Stomach (tissue), 9 donors: ENCODE results near the gene TRPT1. TPM values are rescaled to one million over a fixed set of nuclear protein-coding genes. Genes with fewer than 3 reads are reported as not detected.
A peak's percentile ranks its signal among the peaks of the same experiment; 100 is the strongest.

Experiments
- DNase-seq, 2 donors: peaks; one replicate each; pipeline versions ENCODE4 v3.0.0 to v3.0.0-alpha.2; 2013 to 2019
- H3K27ac ChIP-seq, 5 donors: fragments of 200-600 bp in 4 of 5; sonication (generic) in 4 of 5; one replicate each; pipeline ENCODE4 v1.5.1; 2013 to 2019; ENCODE audit warnings: mild to moderate bottlenecking in 1 of 5, moderate library complexity in 1 of 5
- H3K27me3 ChIP-seq, 3 donors: fragments of 200-600 bp; sonication (generic); one replicate each; pipeline ENCODE4 v1.5.1; 2017 to 2019; ENCODE audit warnings: mixed run types in 1 of 3
- H3K36me3 ChIP-seq, 4 donors: fragments of 200-600 bp; sonication (generic); 1 replicate in 3 of 4; 2 replicates in 1 of 4; pipeline ENCODE4 v1.5.1; 2016 to 2019
- H3K4me1 ChIP-seq, 4 donors: fragments of 200-600 bp; sonication (generic); one replicate each; pipeline ENCODE4 v1.5.1; 2016 to 2019
- H3K4me3 ChIP-seq, 4 donors: fragments of 200-600 bp; sonication (generic) in 3 of 4; one replicate each; pipeline ENCODE4 v1.5.1; 2016 to 2019; ENCODE audit warnings: mild to moderate bottlenecking in 1 of 4
- H3K9me3 ChIP-seq, 4 donors: fragments of 200-600 bp; sonication (generic); one replicate each; pipeline ENCODE4 v1.5.1; 2016 to 2019
- EP300 ChIP-seq: sonication (generic); formaldehyde crosslinking; IDR thresholded peaks from one replicate; pipeline ENCODE4 v1.6.1; 2017; ENCODE audit warnings: antibody characterized with exemption
- POLR2A ChIP-seq, 4 donors: fragments of 450-650 bp; IDR thresholded peaks; one replicate each; pipeline ENCODE4 v1.6.1; 2016; ENCODE audit warnings: antibody characterized with exemption in 4 of 4, control low read depth in 2 of 4, mild to moderate bottlenecking in 1 of 4, moderate library complexity in 1 of 4
- POLR2AphosphoS5 ChIP-seq, 3 donors: sonication (generic); formaldehyde crosslinking; IDR thresholded peaks; one replicate each; pipeline ENCODE4 v1.6.1; 2016; ENCODE audit warnings: antibody characterized with exemption in 3 of 3
- WGBS, 5 donors: extraction: QIAGEN DNeasy Blood & Tissue Kit in 3 of 5; methylation state at CpG; one replicate each; pipeline versions ENCODE4 v1.1.5 to v1.1.7; 2013 to 2018; 5-methylcytosine and 5-hydroxymethylcytosine counted together
- intact Hi-C: fragments of 100-400 bp; cut with DNase I; formaldehyde crosslinking; loops from one replicate; pipeline ENCODE4 v1.15.1; 2023; ENCODE audit warnings: low total_unique reads
- polyA plus RNA-seq, 3 donors: library from polyadenylated mRNA; stranded (reverse); fragments of 200-250 nt; gene quantifications; one replicate each; pipeline ENCODE4 v1.2.3, GENCODE V29; 2013
- total RNA-seq, 5 donors: library from RNA; depleted of rRNA; stranded (reverse); fragments of >200 nt; gene quantifications; one replicate each; pipeline versions ENCODE4 v1.1.0 to v1.2.3, GENCODE V29; 2014 to 2016
- TF ChIP-seq, protein P1 (sequence below), 7 experiments: fragments of 450-650 bp in 4 of 7; fragments of 200-600 bp in 3 of 7; sonication (generic) in 3 of 7; IDR thresholded peaks; one replicate each; pipeline ENCODE4 v1.5.1; 2016 to 2019; ENCODE audit warnings: antibody characterized with exemption in 7 of 7, control low read depth in 2 of 7, mild to moderate bottlenecking in 1 of 7
- donor health status: healthy with polysubstance abuse.
- donor health status: Bipolar disorder and iron deficiency.
- donor health status: healthy.

Gene TRPT1
- total and polyA plus RNA-seq, 8 donors = 15.2 to 425 (median 77.8) TPM

- no peaks in the 10 kb centered on the region for H3K27me3 ChIP-seq
- H3K9me3 ChIP-seq = no peaks in the 10 kb centered on the region
- H3K4me3 ChIP-seq = no peak overlapping the region
- intact Hi-C loops = no loop called here
- TF ChIP-seq POLR2AphosphoS5 (IDR thresholded peaks at IDR 0.05) (no peak), EP300 (no peak), POLR2A (IDR thresholded peaks at IDR 0.05) (no peak)
- TF ChIP-seq, protein P1, sequence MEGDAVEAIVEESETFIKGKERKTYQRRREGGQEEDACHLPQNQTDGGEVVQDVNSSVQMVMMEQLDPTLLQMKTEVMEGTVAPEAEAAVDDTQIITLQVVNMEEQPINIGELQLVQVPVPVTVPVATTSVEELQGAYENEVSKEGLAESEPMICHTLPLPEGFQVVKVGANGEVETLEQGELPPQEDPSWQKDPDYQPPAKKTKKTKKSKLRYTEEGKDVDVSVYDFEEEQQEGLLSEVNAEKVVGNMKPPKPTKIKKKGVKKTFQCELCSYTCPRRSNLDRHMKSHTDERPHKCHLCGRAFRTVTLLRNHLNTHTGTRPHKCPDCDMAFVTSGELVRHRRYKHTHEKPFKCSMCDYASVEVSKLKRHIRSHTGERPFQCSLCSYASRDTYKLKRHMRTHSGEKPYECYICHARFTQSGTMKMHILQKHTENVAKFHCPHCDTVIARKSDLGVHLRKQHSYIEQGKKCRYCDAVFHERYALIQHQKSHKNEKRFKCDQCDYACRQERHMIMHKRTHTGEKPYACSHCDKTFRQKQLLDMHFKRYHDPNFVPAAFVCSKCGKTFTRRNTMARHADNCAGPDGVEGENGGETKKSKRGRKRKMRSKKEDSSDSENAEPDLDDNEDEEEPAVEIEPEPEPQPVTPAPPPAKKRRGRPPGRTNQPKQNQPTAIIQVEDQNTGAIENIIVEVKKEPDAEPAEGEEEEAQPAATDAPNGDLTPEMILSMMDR (IDR thresholded peaks at IDR 0.05) = no peak
- peaks cover 53 to 84% (median 81%) of the 10 kb centered on the region in 4 donors for H3K4me1 ChIP-seq
- H3K27ac ChIP-seq = peak overlapping the region; percentile 94 to 100 (median 99)
- H3K36me3 ChIP-seq = peaks cover 27 to 42% (median 32%) of the 10 kb centered on the region in 4 donors
- no peak for DNase-seq
- 80 to 87% (median 83%) methylated on average over 5 of the region's 5 CpGs for WGBS, 5 donors
Observed at GRCh38 chr11:64238999-64239398, 13.0 kb upstream of the TRPT1 start.

GRCh38 chr11:64238076-64238475 is 12.1 kb upstream of the TRPT1 start:
- Histone ChIP-seq H3K27ac (peak overlapping the region; percentile 94 to 100 (median 99)), H3K9me3 (no peaks in the 10 kb centered on the region), H3K36me3 (peaks cover 18 to 33% (median 23%) of the 10 kb centered on the region in 4 donors), H3K4me1 (peaks cover 60 to 84% (median 83%) of the 10 kb centered on the region in 4 donors), H3K4me3 (peak overlapping the region in 1 of 4 donors; percentile 1), H3K27me3 (no peaks in the 10 kb centered on the region)
- intact Hi-C loops = no loop called here
- 63 to 73% (median 67%) methylated on average over 7 to 9 of the region's 9 CpGs for WGBS, 5 donors
- TF ChIP-seq POLR2AphosphoS5 (IDR thresholded peaks at IDR 0.05) (no peak), EP300 (no peak), POLR2A (IDR thresholded peaks at IDR 0.05) (no peak)
- TF ChIP-seq, protein P1 (IDR thresholded peaks at IDR 0.05) = no peak
- no peak for DNase-seq

GRCh38 chr11:64237484-64237951 is 11.5 kb upstream of the TRPT1 start:
- no peak overlapping the region for H3K4me3 ChIP-seq
- 28 to 65% (median 38%) methylated on average over 11 to 12 of the region's 12 CpGs for WGBS, 5 donors
- DNase-seq = peak; percentile 93 to 95
- intact Hi-C loops = no loop called here
- peaks cover 16 to 30% (median 21%) of the 10 kb centered on the region in 4 donors for H3K36me3 ChIP-seq
- TF ChIP-seq, protein P1 (IDR thresholded peaks at IDR 0.05) = peak in 1 of 7 experiments; percentile 10
- TF ChIP-seq EP300 (no peak), POLR2AphosphoS5 (IDR thresholded peaks at IDR 0.05) (peak; percentile 34 to 88 (median 64)), POLR2A (IDR thresholded peaks at IDR 0.05) (no peak)
- H3K27ac ChIP-seq = peak overlapping the region; percentile 94 to 100 (median 99)
- H3K27me3 ChIP-seq = no peaks in the 10 kb centered on the region
- H3K4me1 ChIP-seq = peaks cover 57 to 84% (median 80%) of the 10 kb centered on the region in 4 donors
- H3K9me3 ChIP-seq = no peaks in the 10 kb centered on the region

GRCh38 chr11:64235437-64236161 is 9.6 kb upstream of the TRPT1 start:
- H3K4me1 ChIP-seq = peaks cover 64 to 93% (median 91%) of the 10 kb centered on the region in 4 donors
- no peaks in the 10 kb centered on the region for H3K27me3 ChIP-seq
- intact Hi-C loops = no loop called here
- DNase-seq = no peak
- H3K27ac ChIP-seq = peak overlapping the region; percentile 83 to 92 (median 91)
- peak overlapping the region; percentile 75 to 88 (median 83) for H3K4me3 ChIP-seq
- H3K36me3 ChIP-seq = peaks cover 16 to 30% (median 21%) of the 10 kb centered on the region in 4 donors
- H3K9me3 ChIP-seq = no peaks in the 10 kb centered on the region
- no peak for TF ChIP-seq POLR2AphosphoS5 (IDR thresholded peaks at IDR 0.05)
- no peak for TF ChIP-seq POLR2A (IDR thresholded peaks at IDR 0.05)
- TF ChIP-seq, protein P1 (IDR thresholded peaks at IDR 0.05) = no peak
- no peak for TF ChIP-seq EP300
- WGBS, 5 donors = 60 to 77% (median 71%) methylated on average over 10 to 12 of the region's 12 CpGs
